ENCODE data around the gene GRID2.

GRID2 gene

DNA sequence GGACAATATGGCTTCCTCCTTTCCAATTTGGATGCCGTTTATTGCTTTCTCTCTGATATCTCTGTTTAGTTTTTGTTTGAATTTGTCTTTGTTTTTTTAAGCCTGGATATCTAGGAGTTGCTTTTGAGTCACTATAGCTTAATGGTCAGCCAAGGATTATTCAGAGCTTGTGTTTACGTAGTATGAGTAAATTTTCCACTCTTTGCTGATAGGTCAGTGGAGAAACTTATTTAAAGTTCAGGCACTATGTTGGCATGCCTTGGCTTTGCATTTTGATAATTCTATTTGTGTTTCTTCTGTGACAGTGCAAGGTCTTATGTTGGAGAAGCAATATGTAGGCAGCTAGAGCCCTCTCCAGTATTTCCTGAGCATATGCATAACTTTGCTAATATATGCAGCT, 315.2 kb downstream of the GRID2 start:
- H3K27ac Mint-ChIP-seq (ENCODE audit: low read depth), result no peak overlapping the region
- no peak overlapping the region for H3K4me3 Mint-ChIP-seq
- no peaks in the 10 kb centered on the region for H3K27me3 Mint-ChIP-seq
- H3K4me1 Mint-ChIP-seq, result no peaks in the 10 kb centered on the region
- peaks cover 1% of the 10 kb centered on the region for H3K36me3 Mint-ChIP-seq (ENCODE audit: insufficient read depth)
- DNase-seq (ENCODE audit: low spot score in 2 of 2) (no peak), ATAC-seq (replicated peaks; ENCODE audit: extremely low read depth, poor library complexity, severe bottlenecking) (no peak)
- peaks cover 21% of the 10 kb centered on the region for H3K9me3 Mint-ChIP-seq

DNA sequence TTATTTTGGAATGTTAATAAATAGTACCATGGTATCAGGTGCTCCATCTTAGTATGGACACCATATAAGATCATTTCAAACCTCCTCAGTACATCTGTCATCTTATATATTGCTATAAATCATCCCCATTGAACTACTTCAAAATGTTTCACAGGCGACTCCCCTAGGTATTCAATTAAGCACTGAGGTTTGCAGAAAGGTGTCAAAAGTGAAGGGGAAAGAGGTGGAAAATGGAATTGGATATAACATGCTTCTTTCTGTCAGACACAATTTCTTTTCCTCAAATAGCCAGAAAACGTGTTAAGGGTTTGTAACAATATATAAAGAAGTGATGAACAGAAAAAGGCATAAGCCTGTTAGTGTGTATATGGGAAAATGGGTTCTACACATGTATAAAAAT, 325.5 kb downstream of the GRID2 start:
- ATAC-seq (replicated peaks; ENCODE audit: extremely low read depth, poor library complexity, severe bottlenecking), result no peak
- H3K9me3 Mint-ChIP-seq, result peaks cover 10% of the 10 kb centered on the region
- no peaks in the 10 kb centered on the region for H3K36me3 Mint-ChIP-seq (ENCODE audit: insufficient read depth)
- no peaks in the 10 kb centered on the region for H3K4me1 Mint-ChIP-seq
- H3K27ac Mint-ChIP-seq (ENCODE audit: low read depth), result no peak overlapping the region
- no peaks in the 10 kb centered on the region for H3K27me3 Mint-ChIP-seq
- no peak overlapping the region for H3K4me3 Mint-ChIP-seq
- no peak for DNase-seq (ENCODE audit: low spot score in 2 of 2)

DNA sequence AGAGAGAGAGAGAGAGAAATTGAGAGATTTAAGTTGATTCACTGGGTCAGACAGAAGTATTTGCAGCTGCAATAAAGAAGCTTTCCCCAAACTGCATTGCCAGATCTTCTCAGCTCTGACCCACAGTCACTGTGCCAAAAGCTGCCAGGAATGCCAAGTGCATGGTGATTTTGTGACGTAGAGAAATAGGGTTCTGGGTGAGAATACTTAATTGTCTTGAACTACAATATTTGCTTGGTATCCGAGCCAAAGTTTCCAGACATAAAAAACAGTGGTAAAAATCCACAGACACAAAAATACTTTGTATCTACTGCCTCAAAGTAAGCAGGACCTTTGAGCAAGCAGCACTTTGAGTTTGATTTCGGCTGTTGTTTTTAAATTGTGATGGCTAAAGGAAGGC, 331.1 kb downstream of the GRID2 start:
- ATAC-seq (replicated peaks; ENCODE audit: extremely low read depth, poor library complexity, severe bottlenecking) (no peak), DNase-seq (ENCODE audit: low spot score in 2 of 2) (no peak)
- no peaks in the 10 kb centered on the region for H3K4me1 Mint-ChIP-seq
- H3K27ac Mint-ChIP-seq (ENCODE audit: low read depth), result no peak overlapping the region
- peaks cover 7% of the 10 kb centered on the region for H3K9me3 Mint-ChIP-seq
- H3K4me3 Mint-ChIP-seq, result no peak overlapping the region
- no peaks in the 10 kb centered on the region for H3K36me3 Mint-ChIP-seq (ENCODE audit: insufficient read depth)
- H3K27me3 Mint-ChIP-seq, result no peaks in the 10 kb centered on the region

DNA sequence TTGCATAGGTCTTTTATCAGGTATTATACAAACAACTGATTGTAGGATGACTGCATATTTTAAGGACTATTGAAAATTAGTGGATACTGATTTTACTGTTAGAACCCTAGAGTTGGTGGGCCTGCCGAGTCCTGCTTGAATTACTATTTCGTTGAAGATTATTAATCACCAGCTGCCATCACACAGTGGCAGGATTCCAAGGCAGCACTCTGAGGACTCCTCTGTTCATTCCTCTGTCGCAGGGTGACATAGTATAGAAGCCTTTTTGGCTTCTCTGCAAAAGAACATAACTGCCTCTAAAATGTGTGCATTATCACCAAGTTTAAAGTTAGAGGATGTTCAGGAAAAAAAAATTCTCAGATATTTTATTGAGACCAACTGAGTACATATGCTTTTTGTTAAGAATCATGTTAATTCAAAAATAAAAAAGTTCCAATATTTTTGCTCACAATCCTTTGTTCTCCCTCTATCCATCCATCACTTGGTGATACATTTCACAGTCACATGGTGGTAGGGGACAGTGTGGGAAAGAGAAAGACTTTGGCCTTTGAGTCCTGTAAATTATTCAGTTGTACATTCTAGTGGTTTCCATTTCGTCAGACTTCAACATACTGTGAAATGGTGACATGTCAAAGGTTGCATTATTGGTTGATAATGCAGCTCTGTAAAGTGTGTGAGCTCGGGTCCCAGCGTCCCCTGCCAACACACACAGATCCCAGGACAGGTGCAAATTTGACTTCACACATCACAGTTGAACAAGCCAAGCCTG, 332.5 kb downstream of the GRID2 start:
- Mint-ChIP-seq H3K27me3 (no peaks in the 10 kb centered on the region), H3K27ac (ENCODE audit: low read depth) (no peak overlapping the region), H3K9me3 (peaks cover 7% of the 10 kb centered on the region), H3K4me1 (no peaks in the 10 kb centered on the region), H3K4me3 (no peak overlapping the region), H3K36me3 (ENCODE audit: insufficient read depth) (no peaks in the 10 kb centered on the region)
- ATAC-seq (replicated peaks; ENCODE audit: extremely low read depth, poor library complexity, severe bottlenecking) (no peak), DNase-seq (ENCODE audit: low spot score in 2 of 2) (no peak)

DNA sequence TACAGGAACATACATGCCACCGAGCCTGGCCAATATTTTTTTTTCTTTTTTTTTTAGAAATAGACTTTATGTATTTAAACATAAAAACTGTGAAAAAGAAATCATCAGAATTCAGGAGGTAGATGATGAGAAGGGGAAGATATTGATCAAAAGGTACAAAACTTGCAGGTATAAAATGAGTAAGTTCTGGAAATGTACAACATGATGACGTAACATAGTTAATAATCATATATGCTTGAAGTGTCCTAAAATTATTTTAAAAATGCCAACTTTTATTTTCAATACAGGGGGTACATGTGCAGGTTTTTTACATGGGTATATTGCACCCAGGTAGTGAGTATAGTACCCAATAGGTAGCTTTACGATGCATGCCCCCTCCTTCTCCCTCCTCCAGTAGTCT, 337.6 kb downstream of the GRID2 start:
- peaks cover 7% of the 10 kb centered on the region for H3K9me3 Mint-ChIP-seq
- no peak for ATAC-seq (replicated peaks; ENCODE audit: extremely low read depth, poor library complexity, severe bottlenecking)

DNA sequence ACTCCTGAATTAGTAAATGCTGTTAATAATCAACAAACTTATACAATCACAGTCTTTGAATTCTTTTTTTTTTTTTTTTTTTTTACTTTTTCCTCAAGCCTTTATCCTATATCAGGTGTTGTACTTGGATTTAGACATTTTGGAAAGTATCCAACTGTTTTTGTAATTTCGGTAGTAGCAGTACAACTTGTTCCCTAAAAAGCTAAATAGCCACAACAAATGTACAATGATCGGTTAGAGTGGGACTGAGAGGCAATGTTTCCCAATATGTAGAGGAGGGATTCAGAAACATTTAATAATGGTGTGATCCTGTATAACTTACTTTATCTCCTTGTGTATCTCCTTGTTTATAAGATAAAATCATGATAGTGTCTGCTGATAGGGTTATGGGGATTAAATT, 343.1 kb downstream of the GRID2 start:
- Mint-ChIP-seq H3K9me3 (peaks cover 24% of the 10 kb centered on the region), H3K4me1 (no peaks in the 10 kb centered on the region), H3K27ac (ENCODE audit: low read depth) (no peak overlapping the region), H3K27me3 (no peaks in the 10 kb centered on the region), H3K4me3 (no peak overlapping the region), H3K36me3 (ENCODE audit: insufficient read depth) (no peaks in the 10 kb centered on the region)
- DNase-seq (ENCODE audit: low spot score in 2 of 2) (no peak), ATAC-seq (replicated peaks; ENCODE audit: extremely low read depth, poor library complexity, severe bottlenecking) (no peak)

More for the DNA sequence above, 337.6 kb downstream of the GRID2 start:
- Mint-ChIP-seq H3K27ac (ENCODE audit: low read depth) (no peak overlapping the region), H3K4me1 (no peaks in the 10 kb centered on the region), H3K4me3 (no peak overlapping the region), H3K36me3 (ENCODE audit: insufficient read depth) (no peaks in the 10 kb centered on the region), H3K27me3 (no peaks in the 10 kb centered on the region)
- DNase-seq (ENCODE audit: low spot score in 2 of 2), result no peak

DNA sequence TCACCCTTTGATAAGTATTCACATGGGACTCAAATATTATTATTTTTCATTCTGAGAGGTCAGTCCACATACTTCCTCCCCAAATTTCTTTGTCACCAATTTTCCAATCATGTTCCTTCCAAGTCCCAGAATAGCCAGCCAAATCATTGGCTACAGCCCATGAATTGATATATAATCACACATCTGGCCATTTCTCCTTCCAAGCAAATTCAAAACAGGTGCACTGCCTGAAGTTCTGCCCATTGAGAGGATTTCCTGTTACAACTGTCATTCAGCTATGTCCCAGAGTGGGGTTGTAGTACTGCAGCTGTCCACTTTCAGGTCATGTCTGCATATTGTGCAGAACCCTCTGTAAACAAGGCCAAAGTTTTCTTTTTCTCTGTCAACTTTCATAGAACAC, 347.8 kb downstream of the GRID2 start:
- no peak for ATAC-seq (replicated peaks; ENCODE audit: extremely low read depth, poor library complexity, severe bottlenecking)
- Mint-ChIP-seq H3K9me3 (peaks cover 29% of the 10 kb centered on the region), H3K36me3 (ENCODE audit: insufficient read depth) (no peaks in the 10 kb centered on the region)

DNA sequence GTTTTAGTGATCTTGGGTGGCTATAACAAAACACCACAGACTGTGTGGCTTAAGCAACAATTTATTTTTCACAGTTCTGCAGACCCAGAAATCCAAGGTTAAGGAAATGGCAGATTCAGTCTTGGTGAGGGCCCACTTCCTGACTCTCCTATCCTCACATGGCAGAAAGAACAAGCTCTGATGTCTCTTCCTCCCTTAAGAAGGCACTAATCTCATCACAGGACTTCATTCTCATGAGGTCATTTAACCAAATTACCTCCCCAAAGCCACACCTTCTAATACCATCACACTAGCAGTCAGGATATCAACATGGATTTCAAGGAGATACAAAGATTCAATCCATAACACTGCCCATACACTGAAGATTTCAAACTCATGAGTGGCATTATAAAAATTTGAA, 350.3 kb downstream of the GRID2 start:
- H3K36me3 Mint-ChIP-seq (ENCODE audit: insufficient read depth), result no peaks in the 10 kb centered on the region
- H3K4me1 Mint-ChIP-seq, result no peaks in the 10 kb centered on the region
- H3K4me3 Mint-ChIP-seq, result no peak overlapping the region
- peaks cover 23% of the 10 kb centered on the region for H3K9me3 Mint-ChIP-seq
- DNase-seq (ENCODE audit: low spot score in 2 of 2) (no peak), ATAC-seq (replicated peaks; ENCODE audit: extremely low read depth, poor library complexity, severe bottlenecking) (no peak)
- no peak overlapping the region for H3K27ac Mint-ChIP-seq (ENCODE audit: low read depth)
- no peaks in the 10 kb centered on the region for H3K27me3 Mint-ChIP-seq

More for the DNA sequence above, 347.8 kb downstream of the GRID2 start:
- no peaks in the 10 kb centered on the region for H3K27me3 Mint-ChIP-seq
- no peak for DNase-seq (ENCODE audit: low spot score in 2 of 2)
- no peak overlapping the region for H3K27ac Mint-ChIP-seq (ENCODE audit: low read depth)
- no peak overlapping the region for H3K4me3 Mint-ChIP-seq
- no peaks in the 10 kb centered on the region for H3K4me1 Mint-ChIP-seq

DNA sequence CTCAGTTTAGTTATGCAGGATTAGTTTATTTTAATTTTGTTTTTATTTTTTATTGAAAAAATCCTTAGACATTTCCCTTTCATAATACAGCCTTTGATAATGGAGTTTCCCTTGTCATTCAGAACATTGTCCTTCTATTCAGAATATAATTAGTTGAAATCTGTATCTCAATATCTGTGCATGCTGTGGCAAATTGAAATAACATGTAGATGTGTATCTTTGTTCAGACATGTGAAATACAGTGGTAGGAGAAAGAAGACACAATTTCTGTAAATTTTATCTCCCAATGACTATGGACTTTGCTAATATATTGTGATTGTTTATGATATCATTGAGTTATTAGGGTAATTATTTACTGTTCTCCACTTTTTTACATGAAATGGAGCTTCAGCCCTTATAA, 353.9 kb downstream of the GRID2 start:
- Mint-ChIP-seq H3K9me3 (peaks cover 13% of the 10 kb centered on the region), H3K4me3 (no peak overlapping the region), H3K36me3 (ENCODE audit: insufficient read depth) (no peaks in the 10 kb centered on the region), H3K4me1 (no peaks in the 10 kb centered on the region), H3K27me3 (no peaks in the 10 kb centered on the region), H3K27ac (ENCODE audit: low read depth) (no peak overlapping the region)
- DNase-seq (ENCODE audit: low spot score in 2 of 2) (no peak), ATAC-seq (replicated peaks; ENCODE audit: extremely low read depth, poor library complexity, severe bottlenecking) (no peak)

DNA sequence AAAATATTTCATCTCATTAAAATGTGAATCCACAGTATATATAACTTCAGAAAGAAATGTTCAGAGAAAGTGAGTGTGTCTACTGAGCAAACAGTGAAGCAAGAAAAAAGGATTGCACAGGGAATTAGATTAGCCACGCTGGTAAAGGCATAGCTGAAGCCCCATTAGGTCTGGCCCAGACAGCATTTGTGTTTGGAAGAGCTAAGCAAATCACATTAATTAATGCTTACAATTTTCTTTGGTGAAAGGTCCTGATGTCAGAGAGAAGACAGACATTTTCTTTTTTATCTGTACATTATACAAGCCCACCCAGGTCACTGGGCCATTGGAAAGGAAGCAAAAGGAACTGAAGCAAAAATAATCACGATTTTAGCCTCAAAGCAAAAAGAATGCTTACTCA, 354.6 kb downstream of the GRID2 start:
- Mint-ChIP-seq H3K4me3 (no peak overlapping the region), H3K4me1 (no peaks in the 10 kb centered on the region), H3K36me3 (ENCODE audit: insufficient read depth) (no peaks in the 10 kb centered on the region), H3K9me3 (peaks cover 13% of the 10 kb centered on the region), H3K27me3 (no peaks in the 10 kb centered on the region), H3K27ac (ENCODE audit: low read depth) (no peak overlapping the region)
- no peak for DNase-seq (ENCODE audit: low spot score in 2 of 2)
- no peak for ATAC-seq (replicated peaks; ENCODE audit: extremely low read depth, poor library complexity, severe bottlenecking)

DNA sequence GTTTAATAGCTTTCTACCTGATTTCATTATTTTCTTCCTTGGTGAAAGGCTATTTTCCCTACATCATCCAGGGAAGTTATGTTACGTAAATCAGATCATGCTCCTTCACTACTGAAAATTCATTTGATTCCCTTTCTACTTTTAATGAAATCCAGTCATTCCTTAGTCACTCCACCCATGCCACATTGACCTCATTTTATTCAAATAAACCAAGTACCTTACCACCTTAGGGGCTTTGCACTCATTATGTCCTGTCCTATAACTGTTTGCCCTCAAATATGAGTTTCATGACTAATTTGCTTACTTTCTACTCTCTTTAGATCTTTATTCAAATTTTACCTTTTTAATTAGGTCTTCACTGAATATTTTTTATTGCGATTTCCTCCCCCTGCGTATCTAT, 374.0 kb downstream of the GRID2 start:
- DNase-seq (ENCODE audit: low spot score in 2 of 2) (no peak), ATAC-seq (replicated peaks; ENCODE audit: extremely low read depth, poor library complexity, severe bottlenecking) (no peak)
- no peak overlapping the region for H3K27ac Mint-ChIP-seq (ENCODE audit: low read depth)
- peaks cover 21% of the 10 kb centered on the region for H3K9me3 Mint-ChIP-seq
- no peak overlapping the region for H3K4me3 Mint-ChIP-seq
- no peaks in the 10 kb centered on the region for H3K4me1 Mint-ChIP-seq
- no peaks in the 10 kb centered on the region for H3K27me3 Mint-ChIP-seq
- H3K36me3 Mint-ChIP-seq (ENCODE audit: insufficient read depth), result no peaks in the 10 kb centered on the region

DNA sequence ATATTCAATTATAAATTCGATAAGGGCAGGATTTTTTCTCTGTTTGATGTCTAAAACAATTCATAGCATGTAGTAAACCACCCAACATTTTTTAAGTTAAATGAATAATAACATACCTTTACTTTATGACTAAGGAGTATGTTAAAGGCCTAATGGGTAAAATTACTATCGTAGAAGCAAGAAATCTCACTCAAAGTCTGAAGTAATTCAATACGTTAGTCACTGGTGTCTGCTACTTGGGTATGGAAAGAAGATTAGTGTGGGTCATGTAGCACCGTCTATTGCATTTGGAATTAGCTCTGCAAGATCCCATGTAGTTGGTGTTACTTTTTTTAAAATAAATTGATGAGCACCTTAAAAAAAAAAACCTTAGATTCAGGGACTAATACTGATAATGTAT, 374.5 kb downstream of the GRID2 start:
- no peaks in the 10 kb centered on the region for H3K36me3 Mint-ChIP-seq (ENCODE audit: insufficient read depth)
- H3K27me3 Mint-ChIP-seq, result no peaks in the 10 kb centered on the region
- no peaks in the 10 kb centered on the region for H3K4me1 Mint-ChIP-seq
- DNase-seq (ENCODE audit: low spot score in 2 of 2) (no peak), ATAC-seq (replicated peaks; ENCODE audit: extremely low read depth, poor library complexity, severe bottlenecking) (no peak)
- H3K9me3 Mint-ChIP-seq, result peaks cover 21% of the 10 kb centered on the region
- H3K27ac Mint-ChIP-seq (ENCODE audit: low read depth), result no peak overlapping the region
- H3K4me3 Mint-ChIP-seq, result no peak overlapping the region

DNA sequence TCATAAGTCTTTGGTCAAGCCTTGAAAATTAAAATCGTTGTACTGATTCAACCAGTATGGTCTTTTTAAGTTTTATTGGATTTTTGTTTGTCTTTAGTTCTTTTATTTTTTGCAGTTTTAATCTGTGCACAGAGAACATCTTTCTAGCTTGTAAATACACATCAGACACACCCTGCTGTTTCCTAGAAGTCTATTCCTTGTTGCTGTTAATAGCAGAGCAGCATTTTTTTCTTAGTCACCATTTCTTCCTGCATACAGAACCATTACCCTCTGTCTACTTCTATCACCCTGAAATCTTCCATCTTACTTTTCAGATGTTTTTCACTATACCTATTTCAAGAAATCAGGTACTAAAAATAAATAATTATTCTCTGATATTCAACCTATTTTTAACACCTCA, 375.4 kb downstream of the GRID2 start:
- ATAC-seq (replicated peaks; ENCODE audit: extremely low read depth, poor library complexity, severe bottlenecking), result no peak
- Mint-ChIP-seq H3K27me3 (no peaks in the 10 kb centered on the region), H3K4me3 (no peak overlapping the region), H3K9me3 (peaks cover 21% of the 10 kb centered on the region), H3K27ac (ENCODE audit: low read depth) (no peak overlapping the region), H3K36me3 (ENCODE audit: insufficient read depth) (no peaks in the 10 kb centered on the region), H3K4me1 (no peaks in the 10 kb centered on the region)
- no peak for DNase-seq (ENCODE audit: low spot score in 2 of 2)

Measured in central memory CD8-positive, alpha-beta T cell (primary cell).